SK-N-SH treated with all-trans-retinoic acid at 6 μM for 48 hours (cell line): ENCODE measurements around the gene TASP1.

Source experiments
- BACH2 ChIP-seq: fragments of 250-450 bp; sonication (Bioruptor Pico); IDR thresholded peaks from 2 replicates; pipeline ENCODE4 v1.9.0; 2021; ENCODE audit warnings: mild to moderate bottlenecking, borderline replicate concordance
- GLIS3 ChIP-seq: fragments of 250-450 bp; sonication (Bioruptor Pico); IDR thresholded peaks from 2 replicates; pipeline ENCODE4 v1.5.0; 2020; ENCODE audit warnings: mild to moderate bottlenecking, moderate library complexity
- ISL1 ChIP-seq: fragments of 250-450 bp; sonication (Bioruptor Pico); IDR thresholded peaks from 2 replicates; pipeline ENCODE4 v2.1.2; 2022; ENCODE audit warnings: mild to moderate bottlenecking, moderate library complexity
- OSR1 ChIP-seq: fragments of 250-450 bp; sonication (Bioruptor Pico); IDR thresholded peaks from 2 replicates; pipeline ENCODE4 v1.8.0; 2022; ENCODE audit warnings: moderate library complexity, mild to moderate bottlenecking, inconsistent platforms
- PATZ1 ChIP-seq: fragments of 250-450 bp; sonication (Bioruptor Pico); IDR thresholded peaks from 2 replicates; pipeline ENCODE4 v1.8.0; 2020; ENCODE audit warnings: mild to moderate bottlenecking, moderate library complexity, borderline replicate concordance
- POU6F1 ChIP-seq: fragments of 250-450 bp; sonication (Bioruptor Pico); IDR thresholded peaks from 2 replicates; pipeline ENCODE4 v1.8.0; 2021; ENCODE audit warnings: low read depth, mild to moderate bottlenecking, moderate library complexity, borderline replicate concordance
- PPARA ChIP-seq: fragments of 250-450 bp; sonication (Bioruptor Pico); IDR thresholded peaks from 2 replicates; pipeline ENCODE4 v1.5.0; 2020; ENCODE audit warnings: mild to moderate bottlenecking, borderline replicate concordance
- TCF4 ChIP-seq: fragments of 250-450 bp; sonication (Bioruptor Pico); IDR thresholded peaks from 2 replicates; pipeline ENCODE4 v1.8.0; 2021; ENCODE audit warnings: mild to moderate bottlenecking, moderate library complexity, borderline replicate concordance
- TOX ChIP-seq: fragments of 250-450 bp; sonication (Bioruptor Pico); IDR thresholded peaks from 2 replicates; pipeline ENCODE4 v1.8.0; 2021; ENCODE audit warnings: mild to moderate bottlenecking, moderate library complexity, borderline replicate concordance
- ZC3H10 ChIP-seq: fragments of 250-450 bp; sonication (Bioruptor Pico); IDR thresholded peaks from 2 replicates; pipeline ENCODE4 v1.5.1; 2021; ENCODE audit warnings: mild to moderate bottlenecking, moderate library complexity
- ZFP3 ChIP-seq: fragments of 250-450 bp; sonication (Bioruptor Pico); IDR thresholded peaks from 2 replicates; pipeline ENCODE4 v1.5.0; 2020; ENCODE audit warnings: mild to moderate bottlenecking, moderate library complexity
- ZNF70 ChIP-seq: fragments of 450-650 bp; formaldehyde crosslinking; IDR thresholded peaks from 2 replicates; pipeline ENCODE4 v1.5.0; 2020; ENCODE audit warnings: mild to moderate bottlenecking, moderate library complexity
- ZNF8 ChIP-seq: fragments of 450-650 bp; formaldehyde crosslinking; IDR thresholded peaks from 2 replicates; pipeline ENCODE4 v1.5.0; 2020; ENCODE audit warnings: mild to moderate bottlenecking, moderate library complexity
- TF ChIP-seq, protein P1 (sequence below): fragments of 250-450 bp; sonication (Bioruptor Pico); IDR thresholded peaks from 2 replicates; pipeline ENCODE4 v1.5.0; 2020; ENCODE audit warnings: mild to moderate bottlenecking, moderate library complexity

DNA sequence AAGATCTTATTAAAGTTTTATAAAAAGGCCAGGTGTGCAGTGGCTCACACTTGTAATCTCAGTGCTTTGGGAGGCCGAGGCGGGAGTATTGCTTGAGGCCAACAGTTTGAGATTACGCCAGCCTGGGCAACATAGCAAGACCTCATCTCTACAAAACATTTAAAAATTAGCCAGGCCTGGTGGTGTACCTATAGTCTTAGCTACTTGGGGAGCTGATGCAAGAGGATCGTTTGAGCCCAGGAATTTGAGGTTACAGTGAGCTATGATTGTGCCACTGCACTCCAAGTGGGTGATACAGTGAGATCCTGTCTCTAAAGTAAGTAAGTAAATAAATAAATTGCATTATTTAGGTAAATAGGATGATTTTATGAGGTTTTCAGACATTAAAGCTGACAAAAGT is 234.4 kb downstream of the TASP1 start:
- TF ChIP-seq, protein P1, sequence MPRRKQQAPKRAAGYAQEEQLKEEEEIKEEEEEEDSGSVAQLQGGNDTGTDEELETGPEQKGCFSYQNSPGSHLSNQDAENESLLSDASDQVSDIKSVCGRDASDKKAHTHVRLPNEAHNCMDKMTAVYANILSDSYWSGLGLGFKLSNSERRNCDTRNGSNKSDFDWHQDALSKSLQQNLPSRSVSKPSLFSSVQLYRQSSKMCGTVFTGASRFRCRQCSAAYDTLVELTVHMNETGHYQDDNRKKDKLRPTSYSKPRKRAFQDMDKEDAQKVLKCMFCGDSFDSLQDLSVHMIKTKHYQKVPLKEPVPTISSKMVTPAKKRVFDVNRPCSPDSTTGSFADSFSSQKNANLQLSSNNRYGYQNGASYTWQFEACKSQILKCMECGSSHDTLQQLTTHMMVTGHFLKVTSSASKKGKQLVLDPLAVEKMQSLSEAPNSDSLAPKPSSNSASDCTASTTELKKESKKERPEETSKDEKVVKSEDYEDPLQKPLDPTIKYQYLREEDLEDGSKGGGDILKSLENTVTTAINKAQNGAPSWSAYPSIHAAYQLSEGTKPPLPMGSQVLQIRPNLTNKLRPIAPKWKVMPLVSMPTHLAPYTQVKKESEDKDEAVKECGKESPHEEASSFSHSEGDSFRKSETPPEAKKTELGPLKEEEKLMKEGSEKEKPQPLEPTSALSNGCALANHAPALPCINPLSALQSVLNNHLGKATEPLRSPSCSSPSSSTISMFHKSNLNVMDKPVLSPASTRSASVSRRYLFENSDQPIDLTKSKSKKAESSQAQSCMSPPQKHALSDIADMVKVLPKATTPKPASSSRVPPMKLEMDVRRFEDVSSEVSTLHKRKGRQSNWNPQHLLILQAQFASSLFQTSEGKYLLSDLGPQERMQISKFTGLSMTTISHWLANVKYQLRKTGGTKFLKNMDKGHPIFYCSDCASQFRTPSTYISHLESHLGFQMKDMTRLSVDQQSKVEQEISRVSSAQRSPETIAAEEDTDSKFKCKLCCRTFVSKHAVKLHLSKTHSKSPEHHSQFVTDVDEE (CRISPR knock-in tag): no peak
- TF ChIP-seq ZFP3 (no peak), OSR1 (CRISPR knock-in tag) (no peak), PPARA (CRISPR knock-in tag) (no peak), ISL1 (CRISPR knock-in tag) (no peak), POU6F1 (CRISPR knock-in tag) (no peak), ZNF8 (CRISPR knock-in tag) (no peak), TOX (no peak), ZC3H10 (no peak), TCF4 (CRISPR knock-in tag) (no peak), PATZ1 (no peak), GLIS3 (CRISPR knock-in tag) (no peak), ZNF70 (no peak), BACH2 (CRISPR knock-in tag) (no peak)
